ENCODE data around the gene RNF220.

Gene RNF220

DNA sequence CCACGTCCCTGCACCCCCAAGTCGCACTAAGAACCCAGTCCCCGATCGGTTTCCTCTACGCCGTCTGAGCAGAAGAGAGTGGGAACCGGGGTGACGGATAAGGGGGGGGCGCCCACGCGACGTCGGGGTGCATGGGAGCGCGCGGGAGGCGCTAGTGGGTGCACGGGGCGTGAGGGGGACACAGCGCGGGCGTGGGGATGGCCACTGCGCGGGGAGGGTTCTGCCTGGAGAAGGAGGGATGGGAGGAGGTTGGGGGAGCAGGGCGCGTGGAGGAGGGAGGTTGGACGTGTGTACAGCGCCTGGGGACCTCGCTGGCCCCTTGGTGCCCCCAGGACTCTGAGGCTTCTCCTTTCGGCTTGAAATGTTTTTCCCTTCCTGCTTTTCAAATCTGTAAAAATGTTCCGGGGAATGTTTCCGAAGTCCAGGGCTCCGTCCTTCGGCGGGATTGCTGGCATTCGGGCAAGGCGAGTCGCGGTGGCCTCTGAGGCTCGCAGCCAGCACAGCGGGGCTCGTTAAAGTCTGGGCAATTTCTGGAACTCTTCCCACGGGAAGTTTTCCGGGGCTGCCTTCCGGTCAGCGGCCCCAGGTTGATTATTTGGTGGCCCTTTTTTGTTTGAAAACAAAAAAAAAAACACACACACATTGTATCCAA lies 13.1 kb downstream of the RNF220 start:
- no peaks in the 10 kb centered on the region for H3K9me2 ChIP-seq (replicated peaks; ENCODE audit: control insufficient read depth, low read length)

DNA sequence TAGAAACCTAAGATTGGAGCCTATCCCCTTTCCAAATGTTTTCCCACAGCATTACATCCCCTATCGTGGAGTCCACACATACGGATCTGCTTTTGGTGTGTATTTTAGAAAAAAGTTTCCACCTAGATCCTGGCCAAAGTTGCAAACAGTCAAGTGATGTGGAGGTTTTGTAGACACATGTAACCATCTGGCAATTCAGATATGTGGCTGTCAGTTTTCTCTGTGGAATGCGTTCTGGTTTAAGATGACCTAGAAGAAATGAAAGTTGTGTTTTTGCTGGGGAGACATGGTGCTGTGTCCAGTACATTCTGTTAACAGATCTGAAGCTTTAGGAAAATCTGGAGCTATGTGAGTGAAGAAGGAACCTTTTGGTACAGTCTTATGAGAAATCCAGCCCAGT lies 14.8 kb downstream of the RNF220 start:
- H3K79me2 ChIP-seq (ENCODE audit: control insufficient read depth, low read length) = no peaks in the 10 kb centered on the region
- no peak overlapping the region for H3K4me3 ChIP-seq (ENCODE audit: low read length)
- no peaks in the 10 kb centered on the region for H3F3A ChIP-seq (ENCODE audit: control insufficient read depth, insufficient read depth)
- H3K36me3 ChIP-seq (ENCODE audit: control insufficient read depth, low read length) = no peaks in the 10 kb centered on the region
- H3K27me3 ChIP-seq (ENCODE audit: control insufficient read depth, low read length) = peaks cover 70% of the 10 kb centered on the region
- no peaks in the 10 kb centered on the region for H4K20me1 ChIP-seq (ENCODE audit: control insufficient read depth, insufficient read depth, low read depth, low read length)
- TF ChIP-seq, protein P1, sequence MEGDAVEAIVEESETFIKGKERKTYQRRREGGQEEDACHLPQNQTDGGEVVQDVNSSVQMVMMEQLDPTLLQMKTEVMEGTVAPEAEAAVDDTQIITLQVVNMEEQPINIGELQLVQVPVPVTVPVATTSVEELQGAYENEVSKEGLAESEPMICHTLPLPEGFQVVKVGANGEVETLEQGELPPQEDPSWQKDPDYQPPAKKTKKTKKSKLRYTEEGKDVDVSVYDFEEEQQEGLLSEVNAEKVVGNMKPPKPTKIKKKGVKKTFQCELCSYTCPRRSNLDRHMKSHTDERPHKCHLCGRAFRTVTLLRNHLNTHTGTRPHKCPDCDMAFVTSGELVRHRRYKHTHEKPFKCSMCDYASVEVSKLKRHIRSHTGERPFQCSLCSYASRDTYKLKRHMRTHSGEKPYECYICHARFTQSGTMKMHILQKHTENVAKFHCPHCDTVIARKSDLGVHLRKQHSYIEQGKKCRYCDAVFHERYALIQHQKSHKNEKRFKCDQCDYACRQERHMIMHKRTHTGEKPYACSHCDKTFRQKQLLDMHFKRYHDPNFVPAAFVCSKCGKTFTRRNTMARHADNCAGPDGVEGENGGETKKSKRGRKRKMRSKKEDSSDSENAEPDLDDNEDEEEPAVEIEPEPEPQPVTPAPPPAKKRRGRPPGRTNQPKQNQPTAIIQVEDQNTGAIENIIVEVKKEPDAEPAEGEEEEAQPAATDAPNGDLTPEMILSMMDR (IDR thresholded peaks at IDR 0.05; ENCODE audit: low read depth, low read length, poor library complexity, severe bottlenecking) = no peak
- no peak for TF ChIP-seq EZH2phosphoT487 (IDR thresholded peaks at IDR 0.05; ENCODE audit: borderline replicate concordance, low read length)
- H3K4me2 ChIP-seq (ENCODE audit: low read length) = no peak overlapping the region
- no peaks in the 10 kb centered on the region for H3K9me3 ChIP-seq (ENCODE audit: control insufficient read depth, insufficient read depth, low read length)
- H3K4me1 ChIP-seq (ENCODE audit: control insufficient read depth, low read length) = no peaks in the 10 kb centered on the region
- no peak overlapping the region for H3K27ac ChIP-seq (ENCODE audit: low read depth, low read length)
- H3K9me2 ChIP-seq (replicated peaks; ENCODE audit: control insufficient read depth, low read length) = no peaks in the 10 kb centered on the region

More for the DNA sequence above, 13.1 kb downstream of the RNF220 start:
- H3K9me3 ChIP-seq (ENCODE audit: control insufficient read depth, insufficient read depth, low read length) = no peaks in the 10 kb centered on the region
- H3K36me3 ChIP-seq (ENCODE audit: control insufficient read depth, low read length) = no peaks in the 10 kb centered on the region
- no peak overlapping the region for H3K27ac ChIP-seq (ENCODE audit: low read depth, low read length)
- no peak overlapping the region for H3K4me3 ChIP-seq (ENCODE audit: low read length)
- no peaks in the 10 kb centered on the region for H4K20me1 ChIP-seq (ENCODE audit: control insufficient read depth, insufficient read depth, low read depth, low read length)
- no peaks in the 10 kb centered on the region for H3K4me1 ChIP-seq (ENCODE audit: control insufficient read depth, low read length)
- H3F3A ChIP-seq (ENCODE audit: control insufficient read depth, insufficient read depth) = no peaks in the 10 kb centered on the region
- H3K27me3 ChIP-seq (ENCODE audit: control insufficient read depth, low read length) = peaks cover 70% of the 10 kb centered on the region
- no peaks in the 10 kb centered on the region for H3K79me2 ChIP-seq (ENCODE audit: control insufficient read depth, low read length)
- H3K4me2 ChIP-seq (ENCODE audit: low read length) = no peak overlapping the region
- no peak for TF ChIP-seq EZH2phosphoT487 (IDR thresholded peaks at IDR 0.05; ENCODE audit: borderline replicate concordance, low read length)
- TF ChIP-seq, protein P1 (IDR thresholded peaks at IDR 0.05; ENCODE audit: low read depth, low read length, poor library complexity, severe bottlenecking) = no peak

DNA sequence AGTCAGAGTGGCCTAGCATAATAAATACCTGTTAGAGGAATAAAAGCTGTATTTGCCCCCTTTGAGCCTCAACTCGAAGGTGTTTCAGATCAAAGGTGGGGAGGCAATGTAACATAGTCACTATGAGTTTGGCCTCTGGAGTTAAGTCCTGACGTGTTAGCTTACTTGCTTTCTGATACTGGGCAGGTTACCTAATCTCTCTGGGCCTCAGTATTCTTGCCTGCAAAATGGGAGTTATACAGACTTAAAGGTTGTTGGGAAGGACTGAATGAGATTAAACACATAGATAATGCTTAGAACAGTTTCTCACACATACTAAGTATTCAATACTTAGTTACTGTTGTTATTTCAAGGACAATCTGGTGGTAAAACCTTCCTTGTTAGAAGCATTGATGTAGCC lies 15.5 kb downstream of the RNF220 start:
- H3K36me3 ChIP-seq (ENCODE audit: control insufficient read depth, low read length) = no peaks in the 10 kb centered on the region
- H3K9me2 ChIP-seq (replicated peaks; ENCODE audit: control insufficient read depth, low read length) = no peaks in the 10 kb centered on the region
- no peaks in the 10 kb centered on the region for H3F3A ChIP-seq (ENCODE audit: control insufficient read depth, insufficient read depth)
- H3K4me1 ChIP-seq (ENCODE audit: control insufficient read depth, low read length) = no peaks in the 10 kb centered on the region
- H3K9me3 ChIP-seq (ENCODE audit: control insufficient read depth, insufficient read depth, low read length) = no peaks in the 10 kb centered on the region
- peaks cover 74% of the 10 kb centered on the region for H3K27me3 ChIP-seq (ENCODE audit: control insufficient read depth, low read length)
- H4K20me1 ChIP-seq (ENCODE audit: control insufficient read depth, insufficient read depth, low read depth, low read length) = no peaks in the 10 kb centered on the region
- H3K4me3 ChIP-seq (ENCODE audit: low read length) = no peak overlapping the region
- no peak for TF ChIP-seq EZH2phosphoT487 (IDR thresholded peaks at IDR 0.05; ENCODE audit: borderline replicate concordance, low read length)
- TF ChIP-seq, protein P1 (IDR thresholded peaks at IDR 0.05; ENCODE audit: low read depth, low read length, poor library complexity, severe bottlenecking) = no peak
- no peak overlapping the region for H3K4me2 ChIP-seq (ENCODE audit: low read length)
- no peak overlapping the region for H3K27ac ChIP-seq (ENCODE audit: low read depth, low read length)
- no peaks in the 10 kb centered on the region for H3K79me2 ChIP-seq (ENCODE audit: control insufficient read depth, low read length)
